A549 treated with DMSO at 1 μM for 4 hours (cell line): ENCODE measurements around the gene ACTL6A. TPM values are rescaled to one million over a fixed set of nuclear protein-coding genes. Genes with fewer than 3 reads are reported as not detected.

Experiments
- total RNA-seq: library from RNA; stranded (reverse); fragments of 200-300 nt; extraction: Qiagen RNA extraction; gene quantifications from 5 replicates; pipeline ENCODE4 v1.2.3, GENCODE V29; 2022; ENCODE audit warnings: low read depth

Gene ACTL6A
- total RNA-seq = 54.2 to 69.7 TPM (median 58.3 TPM) in 5 replicates

DNA sequence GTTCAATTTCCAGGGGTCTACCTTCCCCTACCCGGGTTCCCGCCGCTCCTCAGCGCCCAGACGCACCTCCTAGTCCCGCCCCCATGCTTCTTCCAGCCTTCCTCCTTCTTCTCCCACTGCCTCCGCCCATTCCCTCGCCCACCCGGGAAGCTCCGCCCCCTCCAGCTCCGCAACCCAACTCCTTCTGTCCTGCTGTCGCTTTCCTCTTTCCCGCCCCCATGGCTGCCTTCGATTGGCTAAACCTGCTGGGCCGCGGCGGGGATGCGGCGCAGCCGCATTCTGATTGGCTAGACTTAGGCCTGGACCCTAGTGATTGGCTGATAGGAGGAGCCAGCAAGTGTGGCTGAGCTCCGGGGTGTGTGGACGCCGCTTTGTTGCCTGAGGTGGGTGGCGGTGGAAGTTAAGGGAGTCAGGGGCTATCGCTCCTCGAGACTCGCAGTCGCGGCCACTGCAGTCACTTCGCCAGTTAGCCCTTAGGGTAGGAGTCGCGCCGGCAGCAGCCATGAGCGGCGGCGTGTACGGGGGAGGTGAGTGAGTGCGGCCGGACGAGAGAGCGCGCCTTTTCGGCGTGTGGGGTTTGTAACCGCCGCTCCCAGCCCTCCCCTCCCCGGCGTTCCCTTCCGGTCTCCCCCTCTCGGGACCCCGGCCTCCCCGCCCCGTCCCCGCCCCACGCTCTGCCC lies at the start of gene ACTL6A:
ACTL6A (plus strand) TSS at position 336 of the 680 bp plus-strand sequence; CDS start at position 503, 167 bp downstream.

DNA sequence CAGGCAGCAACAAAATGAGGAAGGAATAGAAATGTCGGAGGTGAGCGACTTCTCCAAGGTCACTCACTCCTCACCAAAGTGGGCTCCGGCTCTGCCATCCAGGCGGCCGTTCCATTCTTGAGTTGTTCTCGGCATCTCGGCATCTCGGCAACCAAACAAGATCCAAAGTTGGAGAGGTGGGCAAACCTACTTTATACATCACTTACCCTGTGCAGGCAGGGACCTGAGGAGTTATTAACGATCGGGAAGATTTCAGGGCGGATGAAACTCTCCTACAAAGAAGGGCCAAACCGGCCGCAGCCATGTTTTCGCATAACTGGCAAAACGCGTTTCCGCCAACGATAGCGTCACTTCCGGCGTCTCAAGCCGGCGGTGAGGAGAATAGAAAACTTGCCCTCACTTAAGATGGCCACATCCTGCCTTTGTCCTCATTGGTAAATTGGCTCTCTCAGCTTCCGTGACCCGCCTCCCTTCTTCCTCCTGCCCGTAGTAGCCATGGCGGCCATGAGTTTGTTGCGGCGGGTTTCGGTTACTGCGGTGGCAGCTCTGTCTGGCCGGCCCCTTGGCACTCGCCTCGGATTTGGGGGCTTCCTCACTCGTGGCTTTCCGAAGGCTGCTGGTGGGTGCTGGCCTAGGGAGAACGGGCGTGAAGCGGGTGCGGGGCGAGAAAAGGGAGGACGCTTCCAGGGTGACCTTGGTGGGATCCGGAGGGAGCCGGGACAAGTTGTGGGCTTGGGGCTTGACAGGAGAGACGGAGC lies 41.8 kb downstream of the ACTL6A start, which contains the start of the genes MRPL47 and NDUFB5:
MRPL47 (minus strand) TSS at position 318 of the 758 bp plus-strand sequence; CDS start at position 304, 14 bp downstream.
NDUFB5 (plus strand) TSS at position 474 of the 758 bp plus-strand sequence; CDS start at position 496, 22 bp downstream.

Other genes with a start within 250 kb of the ACTL6A start
- gene ZNF639, start 239.9 kb upstream of the ACTL6A start, total RNA-seq = 19.3 to 27.2 TPM (median 23.8 TPM) in 5 replicates
- 17.0 to 23.4 TPM (median 19.5 TPM) in 5 replicates for gene MFN1, start 215.2 kb upstream of the ACTL6A start, total RNA-seq
- 9.4 to 17.3 TPM (median 15.4 TPM) in 5 replicates for gene GNB4, start 111.5 kb upstream of the ACTL6A start, total RNA-seq
- 34.8 to 44.0 TPM (median 41.3 TPM) in 5 replicates for gene MRPL47, start 41.7 kb downstream of the ACTL6A start, total RNA-seq
- gene NDUFB5, start 41.9 kb downstream of the ACTL6A start, total RNA-seq = 43.9 to 55.4 TPM (median 48.1 TPM) in 5 replicates
- 10.0 to 14.0 TPM (median 12.7 TPM) in 5 replicates for gene USP13, start 90.1 kb downstream of the ACTL6A start, total RNA-seq